Common myeloid progenitor, CD34-positive (primary cell): Measurements from ENCODE around the gene MSRB3. TPM values are rescaled to one million over a fixed set of nuclear protein-coding genes. Genes with fewer than 3 reads are reported as not detected.

ENCODE experiments used
- CTCF ChIA-PET: fragments of 350-600 bp; sonication (Branson Sonifier 250); formaldehyde crosslinking; loops from one replicate; lab custom pipeline; 2021; ENCODE audit warnings: antibody characterized with exemption; lab: Charles Lee
- POLR2A ChIA-PET: fragments of 350-600 bp; sonication (Branson Sonifier 250); formaldehyde crosslinking; loops from one replicate; lab custom pipeline; 2021; ENCODE audit warnings: antibody characterized with exemption; lab: Charles Lee
- DNase-seq, 3 donors: peaks; one replicate each; pipeline versions ENCODE4 v3.0.0 to v3.0.0-alpha.2; 2013
- H3K27ac ChIP-seq, 2 experiments: 1 replicate in 1 of 2; 2 replicates in 1 of 2; pipeline ENCODE4 v1.7.0; 2013; ENCODE audit warnings: inconsistent platforms in 2 of 2, low read length in 2 of 2, mild to moderate bottlenecking in 2 of 2, low read depth in 1 of 2, moderate library complexity in 1 of 2; ENCODE audit not compliant: severe bottlenecking in 2 of 2, insufficient read depth in 1 of 2, poor library complexity in 1 of 2
- H3K27me3 ChIP-seq, 5 experiments: replicated peaks in 2 of 5; 1 replicate in 3 of 5; 2 replicates in 2 of 5; pipeline versions ENCODE4 v1.6.1 to v1.7.0; 2013; ENCODE audit warnings: low read length in 4 of 5, mild to moderate bottlenecking in 2 of 5, moderate library complexity in 2 of 5, inconsistent platforms in 1 of 5; ENCODE audit not compliant: insufficient read depth in 5 of 5, control insufficient read depth in 4 of 5
- H3K36me3 ChIP-seq, 4 experiments: 1 replicate in 2 of 4; 2 replicates in 2 of 4; pipeline versions ENCODE4 v1.6.1 to v1.7.0; 2013; ENCODE audit warnings: low read length in 3 of 4, control low read depth in 1 of 4, mild to moderate bottlenecking in 1 of 4; ENCODE audit not compliant: control insufficient read depth in 4 of 4, insufficient read depth in 4 of 4
- H3K4me1 ChIP-seq, 4 experiments: 1 replicate in 3 of 4; 2 replicates in 1 of 4; pipeline versions ENCODE4 v1.6.1 to v1.7.1; 2013; ENCODE audit warnings: low read length in 3 of 4, mild to moderate bottlenecking in 3 of 4, control low read depth in 1 of 4, inconsistent platforms in 1 of 4, moderate library complexity in 1 of 4; ENCODE audit not compliant: control insufficient read depth in 4 of 4, insufficient read depth in 4 of 4; ENCODE audit errors: control extremely low read depth in 1 of 4
- H3K4me3 ChIP-seq, 7 experiments: 1 replicate in 4 of 7; 2 replicates in 3 of 7; pipeline versions ENCODE4 v1.5.1 to v1.7.0; 2013; ENCODE audit warnings: mild to moderate bottlenecking in 7 of 7, low read length in 6 of 7, moderate library complexity in 6 of 7, inconsistent platforms in 2 of 7, low read depth in 2 of 7, control low read depth in 1 of 7; ENCODE audit not compliant: insufficient read depth in 4 of 7, control insufficient read depth in 1 of 7; ENCODE audit errors: extremely low read depth in 1 of 7
- H3K9me3 ChIP-seq, 5 experiments: 1 replicate in 4 of 5; 2 replicates in 1 of 5; pipeline versions ENCODE4 v1.6.1 to v1.7.1; 2013; ENCODE audit warnings: low read length in 4 of 5, mild to moderate bottlenecking in 2 of 5, inconsistent platforms in 1 of 5, low read depth in 1 of 5, moderate library complexity in 1 of 5; ENCODE audit not compliant: control insufficient read depth in 4 of 5, insufficient read depth in 2 of 5; ENCODE audit errors: control extremely low read depth in 1 of 5
- WGBS: methylation state at CpG from one replicate; pipeline ENCODE4 v1.1.5; 2013; ENCODE audit not compliant: insufficient coverage; 5-methylcytosine and 5-hydroxymethylcytosine counted together
- polyA plus RNA-seq: library from polyadenylated mRNA; unstranded; fragments of 120-200 nt; gene quantifications from one replicate; pipeline ENCODE4 v1.2.1, GENCODE V29; 2013

Gene MSRB3
- 133 TPM for polyA plus RNA-seq

- Histone ChIP-seq H3K36me3 (no peaks in the 10 kb centered on the region), H3K27me3 (no peaks in the 10 kb centered on the region), H3K9me3 (no peaks in the 10 kb centered on the region), H3K4me1 (peaks cover 28 to 67% (median 53%) of the 10 kb centered on the region in 4 experiments), H3K4me3 (peak within 1 kb of the TSS; percentile 74 to 92 (median 82)), H3K27ac (peak within 1 kb of the TSS; percentile 85 to 89)
- WGBS = 0% methylated on average over 66 of the region's 85 CpGs
- CTCF ChIA-PET = no interaction called here
- POLR2A ChIA-PET = interaction anchor here (0.5 kb wide), 1 partner anchor 55 kb away, joined by 3 read pairs; no protein-coding TSS in a partner anchor
- DNase-seq = peak; percentile 67 to 86 (median 79)
Observed at GRCh38 chr12:65278576-65279368, at the start of gene MSRB3. Gene MSRB3, plus strand, starts transcription at chr12:65278683. Its CDS starts 29,897 bp downstream, at chr12:65308580.

GRCh38 chr12:65229441-65229840 lies 49.0 kb upstream of the MSRB3 start:
- ChIA-PET CTCF (interaction anchor here (4.5 kb wide), 1 partner anchor 122 kb away, joined by 19 read pairs; no protein-coding TSS in a partner anchor), POLR2A (no interaction called here)
- WGBS = no CpG with 5 or more reads among the region's 1 CpG
- H3K36me3 ChIP-seq = peaks cover 9 to 39% (median 12%) of the 10 kb centered on the region in 4 experiments
- peak in 2 of 3 donors; percentile 55 to 65 for DNase-seq
- H3K4me1 ChIP-seq = peaks cover 0 to 6% (median under 1%) of the 10 kb centered on the region in 4 experiments
- H3K27ac ChIP-seq = no peak overlapping the region
- H3K9me3 ChIP-seq = peaks cover 6 to 21% (median 14%) of the 10 kb centered on the region in 5 experiments
- no peaks in the 10 kb centered on the region for H3K27me3 ChIP-seq
- H3K4me3 ChIP-seq = peak overlapping the region in 1 of 7 experiments; percentile 26

DNA sequence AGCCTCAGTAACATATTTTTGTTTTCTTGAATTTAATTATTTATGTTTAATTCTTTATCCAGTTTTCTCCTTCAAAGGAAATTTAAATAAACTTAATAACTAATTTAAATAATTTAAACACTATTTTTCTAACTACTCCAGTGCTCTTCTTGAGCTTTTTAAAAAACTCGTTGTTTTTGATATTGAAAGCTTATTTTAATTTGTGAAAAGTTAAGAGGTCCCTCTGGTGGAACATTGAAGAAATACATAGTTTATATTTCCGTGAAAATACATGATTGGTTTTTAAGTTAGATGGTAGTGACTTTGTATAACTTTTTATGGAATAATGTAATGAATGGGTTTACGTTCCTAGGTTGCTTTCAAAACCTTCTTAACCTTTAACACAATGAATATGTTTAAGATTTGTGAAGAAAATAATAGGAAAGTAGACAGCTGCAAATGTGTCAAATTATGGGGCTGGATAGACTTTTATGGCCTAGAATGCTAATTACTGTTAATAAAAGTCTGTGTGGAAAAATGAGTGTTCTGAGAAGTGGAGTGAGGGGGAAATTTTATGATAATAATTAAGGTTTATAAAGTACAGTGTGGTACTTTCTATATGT lies 45.9 kb upstream of the MSRB3 start:
- Histone ChIP-seq H3K4me3 (no peak overlapping the region), H3K36me3 (peaks cover 4 to 25% (median 10%) of the 10 kb centered on the region in 4 experiments), H3K27me3 (no peaks in the 10 kb centered on the region), H3K9me3 (peaks cover 4 to 20% (median 14%) of the 10 kb centered on the region in 5 experiments), H3K27ac (no peak overlapping the region), H3K4me1 (peaks cover 0 to 2% (median 0%) of the 10 kb centered on the region in 4 experiments)
- ChIA-PET CTCF (interaction anchor here (0.9 to 5.4 kb wide), 22 partner anchors 12 to 437 kb away, joined by 3 to 53 read pairs (median 4); partner anchors contain the start of genes LEMD3 and WIF1), POLR2A (interaction anchor here (3.9 kb wide), 1 partner anchor 63 kb away, joined by 14 read pairs; the partner anchor contains the start of gene LEMD3)
- 0% methylated on average over 1 of the region's 3 CpGs for WGBS
- DNase-seq = peak; percentile 56 to 73 (median 70)

DNA sequence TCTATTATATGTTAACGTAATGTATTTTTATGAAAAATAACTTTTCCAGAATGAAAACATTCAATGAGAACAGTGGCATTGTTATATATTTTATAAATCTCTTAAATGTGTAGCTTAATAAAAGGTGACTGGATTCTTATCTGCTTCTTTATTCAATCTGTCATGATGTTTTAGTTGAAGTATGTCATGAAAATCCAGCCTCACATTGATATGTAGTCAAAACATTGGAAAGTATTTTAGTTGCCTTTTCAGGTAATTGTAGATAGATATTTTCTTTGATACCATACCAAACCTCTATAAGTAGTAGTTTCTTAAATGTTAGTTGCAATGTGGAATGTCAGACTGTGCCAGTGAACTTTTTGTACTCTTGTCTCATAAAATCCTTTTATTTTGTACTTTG lies 41.3 kb upstream of the MSRB3 start:
- peaks cover 11 to 20% (median 15%) of the 10 kb centered on the region in 4 experiments for H3K36me3 ChIP-seq
- no peaks in the 10 kb centered on the region for H3K9me3 ChIP-seq
- no peak for DNase-seq
- POLR2A ChIA-PET = no interaction called here
- no peaks in the 10 kb centered on the region for H3K27me3 ChIP-seq
- H3K27ac ChIP-seq = no peak overlapping the region
- no CpG with 5 or more reads among the region's 1 CpG for WGBS
- H3K4me3 ChIP-seq = no peak overlapping the region
- peaks cover 0 to 2% (median 0%) of the 10 kb centered on the region in 4 experiments for H3K4me1 ChIP-seq
- CTCF ChIA-PET = interaction anchor here (0.9 kb wide), 1 partner anchor 75 kb away, joined by 3 read pairs; no protein-coding TSS in a partner anchor

- H3K4me3 ChIP-seq = no peak overlapping the region
- no peaks in the 10 kb centered on the region for H3K4me1 ChIP-seq
- peaks cover 14 to 33% (median 15%) of the 10 kb centered on the region in 4 experiments for H3K36me3 ChIP-seq
- POLR2A ChIA-PET = no interaction called here
- no peaks in the 10 kb centered on the region for H3K27me3 ChIP-seq
- no peaks in the 10 kb centered on the region for H3K9me3 ChIP-seq
- no peak for DNase-seq
- CTCF ChIA-PET = interaction anchor here (0.8 to 1.0 kb wide), 3 partner anchors 30 to 441 kb away, joined by 3 read pairs; no protein-coding TSS in a partner anchor
- H3K27ac ChIP-seq = no peak overlapping the region
- WGBS = 100% methylated on average over 3 of the region's 3 CpGs
Observed at GRCh38 chr12:65238609-65239008, 39.9 kb upstream of the MSRB3 start.

DNA sequence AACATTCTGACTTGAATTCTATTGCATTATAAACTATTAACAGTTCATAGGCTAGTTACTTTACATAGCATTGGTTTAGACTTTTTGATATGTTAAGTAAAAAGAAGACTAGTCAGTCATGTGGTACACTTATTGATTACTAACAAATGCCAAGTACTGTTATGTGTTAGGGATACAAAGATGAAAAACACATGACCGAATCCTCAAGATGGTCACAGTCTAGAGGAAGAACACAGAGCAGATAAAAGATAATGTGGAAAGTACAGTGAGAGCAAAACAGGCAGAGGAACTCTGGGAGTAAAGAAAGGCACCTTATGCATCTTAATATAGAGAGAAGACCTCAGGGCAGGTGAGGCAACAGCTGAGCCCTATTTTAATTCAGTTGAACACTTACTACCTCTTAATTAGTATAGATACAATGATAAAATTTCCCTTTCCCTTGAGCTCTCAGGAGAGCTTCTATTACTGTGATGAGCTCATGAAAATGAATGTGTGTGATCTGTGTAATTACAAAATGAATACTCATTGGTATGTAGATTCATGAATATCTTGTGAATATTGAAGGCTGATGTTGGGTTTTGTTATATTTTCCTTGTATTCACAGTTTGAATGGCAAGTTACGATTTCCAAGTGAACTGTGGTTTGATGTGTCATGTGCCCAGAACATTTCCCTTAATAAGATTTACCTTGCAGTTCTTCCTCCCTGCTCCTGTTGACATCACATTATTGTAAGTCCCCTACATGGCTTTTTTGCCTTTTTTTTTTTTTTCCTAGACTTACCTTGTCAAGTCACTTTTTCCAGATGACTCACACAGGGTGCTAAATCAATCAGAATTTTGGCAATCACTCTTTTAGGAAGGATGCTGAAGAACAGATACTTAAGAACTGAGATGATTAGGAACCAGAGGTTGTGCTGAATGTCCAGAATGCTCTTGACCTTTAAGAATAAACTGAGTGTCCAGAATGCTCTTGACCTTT lies 29.5 kb upstream of the MSRB3 start:
- Histone ChIP-seq H3K27ac (no peak overlapping the region), H3K4me3 (no peak overlapping the region), H3K27me3 (no peaks in the 10 kb centered on the region), H3K4me1 (peaks cover 0 to 2% (median 0%) of the 10 kb centered on the region in 4 experiments), H3K9me3 (no peaks in the 10 kb centered on the region), H3K36me3 (peaks cover 5 to 21% (median 17%) of the 10 kb centered on the region in 4 experiments)
- CTCF ChIA-PET = no interaction called here
- 89% methylated on average over 1 of the region's 2 CpGs for WGBS
- peak; percentile 25 to 70 (median 62) for DNase-seq
- POLR2A ChIA-PET = no interaction called here
